Lower lobe of right lung (tissue), 2 donors: ENCODE measurements around the gene OTOR. TPM values are rescaled to one million over a fixed set of nuclear protein-coding genes. Genes with fewer than 3 reads are reported as not detected.

ENCODE experiments used
- ATAC-seq, 2 donors: fragments of 200-7000 bp; cut with Tn5 transposase; one replicate each; pipeline ENCODE4 v1.9.1; 2020 to 2022; ENCODE audit warnings: mild to moderate bottlenecking in 2 of 2, moderate library complexity in 2 of 2
- DNase-seq: peaks from one replicate; pipeline ENCODE4 v3.0.0-alpha.2; 2020
- H3K27ac ChIP-seq: fragments of 200-600 bp; one replicate; pipeline ENCODE4 v1.8.0; 2022
- H3K27me3 ChIP-seq: fragments of 200-600 bp; one replicate; pipeline ENCODE4 v1.8.0; 2022; ENCODE audit warnings: low read depth
- H3K36me3 ChIP-seq: fragments of 200-600 bp; one replicate; pipeline ENCODE4 v1.8.0; 2022; ENCODE audit warnings: mild to moderate bottlenecking
- H3K4me1 ChIP-seq: fragments of 200-600 bp; one replicate; pipeline ENCODE4 v1.8.0; 2022
- H3K4me3 ChIP-seq: fragments of 200-600 bp; one replicate; pipeline ENCODE4 v1.8.0; 2022; ENCODE audit warnings: mild to moderate bottlenecking
- H3K9me3 ChIP-seq: fragments of 200-600 bp; one replicate; pipeline ENCODE4 v1.8.0; 2022
- intact Hi-C: fragments of 100-400 bp; cut with DNase I; formaldehyde crosslinking; loops from one replicate; pipeline ENCODE4 v1.11.0; 2022
- total RNA-seq: library from RNA; stranded (reverse); fragmentation: NEBNext Ultra II Directional; extraction: Animal tissue kit (Norgen Biotek cat#: 25700); gene quantifications from one replicate; pipeline ENCODE4 v1.2.1, GENCODE V29; 2021
- TF ChIP-seq, protein P1 (sequence below): fragments of 200-600 bp; IDR thresholded peaks from one replicate; pipeline ENCODE4 v1.8.0; 2022; ENCODE audit warnings: antibody characterized with exemption, mild to moderate bottlenecking
- donor health status: DM: no; HTN: yes; CAD: no; lungs with severe emphysema.

OTOR gene
- total RNA-seq, 1 donor from 2014 or later = not detected

- no peak for DNase-seq
These were observed 1.4 kb downstream of the OTOR start for GRCh38 chr20:16749573-16749972.

DNA sequence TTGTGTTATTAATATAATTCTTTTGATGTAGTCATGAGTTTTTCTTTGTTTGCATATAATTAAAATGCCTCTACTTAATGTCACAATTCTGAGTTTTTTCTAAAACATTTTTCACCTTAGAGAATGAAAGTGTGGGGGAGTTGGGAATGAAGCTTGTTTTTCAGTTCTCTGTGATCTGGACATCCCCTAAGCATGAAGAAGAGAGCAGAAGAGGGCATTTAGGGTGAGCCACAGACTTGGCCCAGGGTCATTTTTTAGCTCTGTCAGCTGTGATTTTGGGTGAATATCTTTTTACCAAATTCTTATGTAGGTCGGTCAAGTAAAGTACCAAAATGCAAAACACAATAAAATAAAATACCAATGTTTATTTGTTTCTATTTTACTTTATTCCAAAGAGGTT, 3.9 kb downstream of the OTOR start:
- no peak overlapping the region for H3K4me3 ChIP-seq
- H3K9me3 ChIP-seq = no peaks in the 10 kb centered on the region
- intact Hi-C loops = no loop called here
- H3K27me3 ChIP-seq = no peaks in the 10 kb centered on the region
- TF ChIP-seq, protein P1, sequence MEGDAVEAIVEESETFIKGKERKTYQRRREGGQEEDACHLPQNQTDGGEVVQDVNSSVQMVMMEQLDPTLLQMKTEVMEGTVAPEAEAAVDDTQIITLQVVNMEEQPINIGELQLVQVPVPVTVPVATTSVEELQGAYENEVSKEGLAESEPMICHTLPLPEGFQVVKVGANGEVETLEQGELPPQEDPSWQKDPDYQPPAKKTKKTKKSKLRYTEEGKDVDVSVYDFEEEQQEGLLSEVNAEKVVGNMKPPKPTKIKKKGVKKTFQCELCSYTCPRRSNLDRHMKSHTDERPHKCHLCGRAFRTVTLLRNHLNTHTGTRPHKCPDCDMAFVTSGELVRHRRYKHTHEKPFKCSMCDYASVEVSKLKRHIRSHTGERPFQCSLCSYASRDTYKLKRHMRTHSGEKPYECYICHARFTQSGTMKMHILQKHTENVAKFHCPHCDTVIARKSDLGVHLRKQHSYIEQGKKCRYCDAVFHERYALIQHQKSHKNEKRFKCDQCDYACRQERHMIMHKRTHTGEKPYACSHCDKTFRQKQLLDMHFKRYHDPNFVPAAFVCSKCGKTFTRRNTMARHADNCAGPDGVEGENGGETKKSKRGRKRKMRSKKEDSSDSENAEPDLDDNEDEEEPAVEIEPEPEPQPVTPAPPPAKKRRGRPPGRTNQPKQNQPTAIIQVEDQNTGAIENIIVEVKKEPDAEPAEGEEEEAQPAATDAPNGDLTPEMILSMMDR = no peak
- ATAC-seq = no peak
- H3K27ac ChIP-seq = no peak overlapping the region
- H3K4me1 ChIP-seq = no peaks in the 10 kb centered on the region
- no peaks in the 10 kb centered on the region for H3K36me3 ChIP-seq
- DNase-seq = no peak

More at GRCh38 chr20:16749573-16749972, 1.4 kb downstream of the OTOR start:
- Histone ChIP-seq H3K9me3 (no peaks in the 10 kb centered on the region), H3K4me3 (no peak overlapping the region), H3K4me1 (no peaks in the 10 kb centered on the region), H3K27ac (no peak overlapping the region), H3K36me3 (no peaks in the 10 kb centered on the region), H3K27me3 (no peaks in the 10 kb centered on the region)
- TF ChIP-seq, protein P1 = no peak
- ATAC-seq = no peak
- intact Hi-C loops = no loop called here

- intact Hi-C loops = no loop called here
- DNase-seq = no peak
- Histone ChIP-seq H3K4me1 (no peaks in the 10 kb centered on the region), H3K36me3 (no peaks in the 10 kb centered on the region), H3K27ac (no peak overlapping the region), H3K4me3 (no peak overlapping the region), H3K9me3 (no peaks in the 10 kb centered on the region), H3K27me3 (no peaks in the 10 kb centered on the region)
- TF ChIP-seq, protein P1 = no peak
- no peak for ATAC-seq
These were observed 4.7 kb downstream of the OTOR start for GRCh38 chr20:16752901-16753300.

DNA sequence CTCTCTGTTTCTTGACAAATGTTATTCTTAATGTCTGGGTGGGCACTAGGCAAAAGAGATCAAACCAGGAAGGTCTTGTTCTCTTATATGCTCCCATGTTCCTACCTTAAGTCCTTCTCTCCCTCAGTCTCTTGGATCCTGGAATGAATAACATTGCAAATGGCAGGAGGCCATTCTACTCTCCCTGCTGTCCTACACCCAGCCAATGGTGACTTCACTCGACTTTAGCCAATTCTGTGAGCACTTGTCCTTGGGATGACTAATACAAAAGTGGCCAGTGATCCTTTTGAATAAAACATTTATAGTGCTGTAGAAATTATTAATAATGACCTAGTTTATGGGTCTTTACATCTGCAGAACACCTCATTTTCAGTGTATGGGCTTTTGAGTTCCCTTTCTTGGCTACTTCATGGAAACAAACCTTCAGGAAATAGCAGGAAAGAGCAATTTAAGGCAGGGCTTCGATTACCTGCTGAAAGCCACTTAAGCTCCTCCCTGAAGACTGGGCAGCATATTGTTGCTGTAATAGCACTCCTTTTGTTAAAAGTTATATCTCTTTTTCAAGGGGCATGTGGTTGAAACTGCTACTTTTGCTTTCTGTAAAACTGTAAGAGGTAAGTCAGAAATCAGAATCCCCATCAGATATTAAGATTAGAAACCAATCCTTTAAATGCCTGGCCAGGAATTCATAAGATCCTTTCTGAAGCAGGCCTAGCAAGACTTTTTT, 10.5 kb downstream of the OTOR start:
- ATAC-seq (no peak), DNase-seq (no peak)
- no peaks in the 10 kb centered on the region for H3K9me3 ChIP-seq
- no peak overlapping the region for H3K27ac ChIP-seq
- intact Hi-C loops = no loop called here
- TF ChIP-seq, protein P1 = no peak
- no peaks in the 10 kb centered on the region for H3K36me3 ChIP-seq
- no peak overlapping the region for H3K4me3 ChIP-seq
- peaks cover 7% of the 10 kb centered on the region for H3K4me1 ChIP-seq
- no peaks in the 10 kb centered on the region for H3K27me3 ChIP-seq

DNA sequence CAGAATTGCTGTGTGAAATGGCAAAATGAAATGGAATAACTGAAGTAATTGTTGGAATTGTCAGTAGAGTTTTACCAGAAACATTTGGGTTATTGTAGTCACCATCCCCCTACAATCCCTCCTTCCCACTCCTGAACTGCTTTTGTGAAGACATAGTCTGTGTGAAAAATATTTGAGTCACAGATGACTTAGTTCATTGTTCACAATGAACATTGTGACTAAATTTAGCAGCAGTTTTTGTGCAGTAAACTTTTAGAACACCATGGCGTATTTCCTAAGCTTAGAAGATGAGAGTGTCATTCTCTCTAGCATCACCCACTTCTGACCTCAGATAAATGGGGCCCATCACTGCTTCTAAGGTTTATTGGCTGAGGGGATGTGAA, 11.0 kb downstream of the OTOR start:
- ATAC-seq (no peak), DNase-seq (no peak)
- intact Hi-C loops = no loop called here
- TF ChIP-seq, protein P1 = no peak
- Histone ChIP-seq H3K9me3 (no peaks in the 10 kb centered on the region), H3K4me1 (peaks cover 7% of the 10 kb centered on the region), H3K27ac (no peak overlapping the region), H3K27me3 (no peaks in the 10 kb centered on the region), H3K4me3 (no peak overlapping the region), H3K36me3 (no peaks in the 10 kb centered on the region)
